Measurements from ENCODE around the gene CYP2C18.
"Not testable (repeated sequence)": the region's sequence is repeated elsewhere in the genome, so short reads cannot be mapped to it uniquely, and the experiment has no call there.

CYP2C18 gene

DNA sequence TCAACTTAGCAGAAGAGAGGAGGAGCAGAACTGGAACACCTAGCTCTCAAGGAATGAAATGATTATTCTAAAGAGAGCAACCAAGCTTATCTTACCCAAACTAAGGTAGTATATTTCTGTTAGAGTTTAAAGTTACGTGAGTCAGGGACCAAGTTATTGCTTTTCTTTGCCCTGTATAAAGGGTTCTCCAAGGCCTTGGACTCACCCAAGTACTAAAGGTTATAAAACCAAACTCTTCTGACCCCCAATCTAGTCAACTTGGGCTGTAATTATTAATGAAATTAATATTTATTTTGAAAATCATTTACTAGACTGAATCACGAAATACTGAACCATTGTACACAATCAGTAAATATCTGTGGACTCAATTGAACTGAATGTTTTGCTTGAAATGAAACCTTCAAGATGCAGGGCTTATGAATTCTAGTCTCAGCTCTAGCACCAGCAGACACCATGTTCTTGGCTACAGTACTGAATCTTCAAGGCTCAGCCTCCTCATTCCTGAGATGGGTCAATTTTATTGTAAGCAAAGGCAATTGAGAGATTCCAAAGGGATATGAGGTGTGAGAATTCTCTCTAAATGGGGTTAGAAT is 77.2 kb downstream of the CYP2C18 start:
- DNase-seq (ENCODE audit: low spot score in 2 of 2) (no peak), ATAC-seq (replicated peaks; ENCODE audit: extremely low read depth, poor library complexity, severe bottlenecking) (no peak)
- Mint-ChIP-seq H3K27me3 (no peaks in the 10 kb centered on the region), H3K36me3 (ENCODE audit: insufficient read depth) (no peaks in the 10 kb centered on the region), H3K4me1 (no peaks in the 10 kb centered on the region), H3K4me3 (no peak overlapping the region), H3K9me3 (peaks cover 12% of the 10 kb centered on the region), H3K27ac (ENCODE audit: low read depth) (no peak overlapping the region)

DNA sequence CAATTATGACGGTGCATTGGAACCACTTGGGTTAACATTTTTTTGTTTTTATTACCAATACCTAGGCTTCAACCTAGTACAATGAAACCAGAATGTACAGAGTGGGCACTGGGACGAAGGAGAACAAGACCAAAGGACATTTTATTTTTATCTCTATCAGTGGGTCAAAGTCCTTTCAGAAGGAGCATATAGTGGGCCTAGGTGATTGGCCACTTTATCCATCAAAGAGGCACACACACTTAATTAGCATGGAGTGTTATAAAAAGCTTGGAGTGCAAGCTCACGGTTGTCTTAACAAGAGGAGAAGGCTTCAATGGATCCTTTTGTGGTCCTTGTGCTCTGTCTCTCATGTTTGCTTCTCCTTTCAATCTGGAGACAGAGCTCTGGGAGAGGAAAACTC is 78.9 kb downstream of the CYP2C18 start, which contains the start of gene CYP2C19:
CYP2C19 (plus strand) TSS at position 289 of the 400 bp plus-strand sequence; CDS start at position 314, 25 bp downstream.
- peaks cover 6% of the 10 kb centered on the region for H3K9me3 Mint-ChIP-seq
- no peak for DNase-seq (ENCODE audit: low spot score in 2 of 2)
- no peaks in the 10 kb centered on the region for H3K4me1 Mint-ChIP-seq
- H3K27me3 Mint-ChIP-seq, result no peaks in the 10 kb centered on the region
- no peak for ATAC-seq (replicated peaks; ENCODE audit: extremely low read depth, poor library complexity, severe bottlenecking)
- H3K4me3 Mint-ChIP-seq, result no peak within 1 kb of the TSS
- H3K27ac Mint-ChIP-seq (ENCODE audit: low read depth), result no peak within 1 kb of the TSS
- no peaks in the 10 kb centered on the region for H3K36me3 Mint-ChIP-seq (ENCODE audit: insufficient read depth)

DNA sequence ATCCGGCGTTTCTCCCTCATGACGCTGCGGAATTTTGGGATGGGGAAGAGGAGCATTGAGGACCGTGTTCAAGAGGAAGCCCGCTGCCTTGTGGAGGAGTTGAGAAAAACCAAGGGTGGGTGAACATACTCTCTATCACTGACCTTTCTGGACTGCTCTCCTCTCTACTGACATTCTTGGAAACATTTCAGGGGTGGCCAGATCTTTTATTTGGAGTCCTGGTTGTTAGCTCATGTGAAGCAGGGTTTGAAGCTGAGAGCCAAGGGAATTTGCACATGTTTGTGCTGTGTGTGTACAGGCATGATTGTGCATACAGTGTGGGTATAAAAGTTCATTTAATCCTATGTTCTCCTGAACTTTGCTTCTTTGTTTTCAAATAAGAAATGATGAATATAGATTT is 91.9 kb downstream of the CYP2C18 start:
- not testable (repeated sequence) for H3K9me3 Mint-ChIP-seq; H3K4me3 Mint-ChIP-seq; H3K4me1 Mint-ChIP-seq; DNase-seq (ENCODE audit: low spot score in 2 of 2); ATAC-seq (replicated peaks; ENCODE audit: extremely low read depth, poor library complexity, severe bottlenecking); H3K27ac Mint-ChIP-seq (ENCODE audit: low read depth); H3K27me3 Mint-ChIP-seq; H3K36me3 Mint-ChIP-seq (ENCODE audit: insufficient read depth)

DNA sequence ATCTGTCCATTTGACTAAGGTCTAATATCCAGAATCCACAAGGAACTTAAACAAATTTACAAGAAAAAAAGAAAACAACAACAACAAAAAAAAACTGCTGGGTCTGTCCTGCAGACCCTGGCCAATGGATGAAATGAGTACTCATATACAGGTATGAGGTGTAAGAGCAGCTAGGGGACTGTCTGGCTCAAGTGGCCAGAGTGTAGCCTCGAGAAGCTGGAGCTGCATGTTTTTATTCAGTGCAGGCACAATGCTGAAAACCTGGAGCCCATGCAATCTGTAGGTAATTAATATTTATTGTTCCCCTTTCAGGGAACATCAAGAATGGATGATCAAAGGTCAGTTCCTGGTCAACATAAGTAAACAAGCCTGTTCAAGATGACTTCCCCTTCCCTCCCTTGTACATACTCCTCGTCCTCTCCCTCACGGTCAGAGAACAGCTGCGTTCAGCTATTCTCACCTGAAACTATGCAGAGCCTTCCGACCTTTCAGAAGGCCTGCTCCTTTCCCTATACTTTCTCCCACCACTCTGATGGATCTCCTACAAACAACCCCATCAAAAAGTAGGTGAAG is 94.4 kb downstream of the CYP2C18 start:
- H3K4me3 Mint-ChIP-seq, result no peak overlapping the region

DNA sequence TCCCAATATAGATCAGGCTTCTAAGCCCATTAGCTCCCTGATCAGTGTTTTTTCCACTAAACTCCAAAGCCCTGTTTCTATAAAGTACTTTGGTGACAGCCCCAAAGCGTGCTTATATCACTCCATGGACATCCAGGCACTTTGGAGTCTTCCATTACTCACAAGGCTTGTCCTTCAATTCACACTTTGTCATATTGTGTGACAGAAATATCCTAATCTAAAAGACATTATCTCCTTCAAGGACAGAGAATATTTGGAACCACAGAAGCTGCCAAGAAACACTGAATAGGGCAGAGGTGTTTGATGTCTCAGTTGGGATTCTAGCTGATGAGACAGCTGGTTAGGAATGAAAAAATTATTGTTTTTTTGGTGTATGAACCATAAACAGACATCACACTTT is 97.3 kb downstream of the CYP2C18 start:
- Mint-ChIP-seq H3K27ac (ENCODE audit: low read depth) (no peak overlapping the region), H3K4me3 (no peak overlapping the region), H3K9me3 (no peaks in the 10 kb centered on the region), H3K27me3 (no peaks in the 10 kb centered on the region), H3K4me1 (no peaks in the 10 kb centered on the region), H3K36me3 (ENCODE audit: insufficient read depth) (peaks cover 1% of the 10 kb centered on the region)
- ATAC-seq (replicated peaks; ENCODE audit: extremely low read depth, poor library complexity, severe bottlenecking), result no peak
- no peak for DNase-seq (ENCODE audit: low spot score in 2 of 2)

More for the DNA sequence above, 94.4 kb downstream of the CYP2C18 start:
- ATAC-seq (replicated peaks; ENCODE audit: extremely low read depth, poor library complexity, severe bottlenecking) (no peak), DNase-seq (ENCODE audit: low spot score in 2 of 2) (no peak)
- no peaks in the 10 kb centered on the region for H3K4me1 Mint-ChIP-seq
- no peak overlapping the region for H3K27ac Mint-ChIP-seq (ENCODE audit: low read depth)
- H3K36me3 Mint-ChIP-seq (ENCODE audit: insufficient read depth), result peaks cover 3% of the 10 kb centered on the region
- H3K9me3 Mint-ChIP-seq, result peaks cover 5% of the 10 kb centered on the region
- H3K27me3 Mint-ChIP-seq, result no peaks in the 10 kb centered on the region

DNA sequence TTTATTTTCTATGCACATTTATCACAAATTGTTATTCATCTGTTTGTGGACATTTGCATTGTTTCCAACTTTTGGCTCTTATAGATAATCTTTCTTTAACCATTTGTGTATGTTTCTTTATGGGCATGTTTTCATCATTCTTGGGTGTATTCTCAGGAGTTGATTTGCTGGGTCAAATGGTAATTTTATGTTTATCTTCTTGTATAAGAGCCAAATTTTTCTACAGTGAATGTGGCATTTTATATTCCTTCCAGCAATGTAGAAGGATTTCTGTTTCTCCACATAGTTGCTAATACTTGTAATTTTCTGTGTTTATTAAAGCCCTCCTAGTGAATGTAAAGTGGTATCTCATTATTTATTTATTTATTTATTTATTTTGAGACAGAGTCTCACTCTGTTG is 100.7 kb downstream of the CYP2C18 start:
- Mint-ChIP-seq H3K4me1 (no peaks in the 10 kb centered on the region), H3K36me3 (ENCODE audit: insufficient read depth) (peaks cover 1% of the 10 kb centered on the region), H3K27me3 (no peaks in the 10 kb centered on the region), H3K4me3 (no peak overlapping the region), H3K27ac (ENCODE audit: low read depth) (no peak overlapping the region), H3K9me3 (peaks cover 4% of the 10 kb centered on the region)
- DNase-seq (ENCODE audit: low spot score in 2 of 2) (no peak), ATAC-seq (replicated peaks; ENCODE audit: extremely low read depth, poor library complexity, severe bottlenecking) (no peak)

DNA sequence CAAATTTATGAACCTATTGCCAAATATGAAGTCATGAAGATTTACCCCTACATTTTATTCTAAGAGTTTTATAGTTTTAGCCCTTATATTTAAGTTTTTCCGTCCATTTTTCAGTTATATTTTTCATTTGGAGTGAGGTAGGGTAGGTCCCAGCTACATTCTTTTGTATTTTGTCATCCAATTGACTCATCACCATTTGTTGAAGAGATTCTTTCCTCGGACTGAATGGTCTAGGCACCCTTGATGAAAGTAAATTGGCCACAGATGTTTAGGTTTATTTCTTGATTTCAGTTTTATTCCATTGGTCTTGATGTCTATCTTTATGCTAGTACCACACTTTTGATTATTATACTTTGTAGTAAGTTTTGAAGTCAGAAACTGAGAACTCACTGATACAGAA is 101.7 kb downstream of the CYP2C18 start:
- no peak overlapping the region for H3K27ac Mint-ChIP-seq (ENCODE audit: low read depth)
- ATAC-seq (replicated peaks; ENCODE audit: extremely low read depth, poor library complexity, severe bottlenecking) (no peak), DNase-seq (ENCODE audit: low spot score in 2 of 2) (no peak)
- H3K36me3 Mint-ChIP-seq (ENCODE audit: insufficient read depth), result no peaks in the 10 kb centered on the region
- no peak overlapping the region for H3K4me3 Mint-ChIP-seq
- H3K4me1 Mint-ChIP-seq, result no peaks in the 10 kb centered on the region
- H3K9me3 Mint-ChIP-seq, result peaks cover 4% of the 10 kb centered on the region
- no peaks in the 10 kb centered on the region for H3K27me3 Mint-ChIP-seq
